ENCODE measurements around the gene C17orf67.

Gene C17orf67

DNA sequence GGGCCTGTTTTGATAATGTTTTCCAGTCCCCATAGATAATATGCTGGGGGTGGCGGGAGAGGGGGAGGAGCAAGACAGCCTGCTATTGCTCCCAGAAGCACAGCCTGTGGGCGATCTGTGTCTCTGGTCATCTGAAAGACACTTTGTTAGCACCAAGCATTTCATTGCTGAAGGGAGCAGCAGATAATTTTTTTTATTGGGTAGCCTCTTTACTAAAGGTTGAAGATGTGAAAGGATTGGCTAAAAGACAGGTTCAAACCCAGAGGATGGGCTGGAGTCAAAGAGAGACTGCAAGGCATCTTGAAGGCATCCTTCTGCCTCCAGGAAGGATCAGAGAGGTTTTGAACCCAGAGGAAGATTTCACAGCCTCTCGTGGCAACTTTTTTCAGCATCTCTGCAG lies 60.6 kb downstream of the C17orf67 start (continued):
- TF ChIP-seq, protein P1, sequence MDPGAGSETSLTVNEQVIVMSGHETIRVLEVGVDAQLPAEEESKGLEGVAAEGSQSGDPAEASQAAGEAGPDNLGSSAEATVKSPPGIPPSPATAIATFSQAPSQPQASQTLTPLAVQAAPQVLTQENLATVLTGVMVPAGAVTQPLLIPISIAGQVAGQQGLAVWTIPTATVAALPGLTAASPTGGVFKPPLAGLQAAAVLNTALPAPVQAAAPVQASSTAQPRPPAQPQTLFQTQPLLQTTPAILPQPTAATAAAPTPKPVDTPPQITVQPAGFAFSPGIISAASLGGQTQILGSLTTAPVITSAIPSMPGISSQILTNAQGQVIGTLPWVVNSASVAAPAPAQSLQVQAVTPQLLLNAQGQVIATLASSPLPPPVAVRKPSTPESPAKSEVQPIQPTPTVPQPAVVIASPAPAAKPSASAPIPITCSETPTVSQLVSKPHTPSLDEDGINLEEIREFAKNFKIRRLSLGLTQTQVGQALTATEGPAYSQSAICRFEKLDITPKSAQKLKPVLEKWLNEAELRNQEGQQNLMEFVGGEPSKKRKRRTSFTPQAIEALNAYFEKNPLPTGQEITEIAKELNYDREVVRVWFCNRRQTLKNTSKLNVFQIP (CRISPR knock-in tag; IDR thresholded peaks at IDR 0.05; ENCODE audit: borderline replicate concordance, low read depth): no peak
- TF ChIP-seq GLIS3 (CRISPR knock-in tag; IDR thresholded peaks at IDR 0.05): no peak
- TF ChIP-seq SNAI2 (CRISPR knock-in tag; IDR thresholded peaks at IDR 0.05): no peak
- no peak for TF ChIP-seq ESRRG (CRISPR knock-in tag; IDR thresholded peaks at IDR 0.05)

DNA sequence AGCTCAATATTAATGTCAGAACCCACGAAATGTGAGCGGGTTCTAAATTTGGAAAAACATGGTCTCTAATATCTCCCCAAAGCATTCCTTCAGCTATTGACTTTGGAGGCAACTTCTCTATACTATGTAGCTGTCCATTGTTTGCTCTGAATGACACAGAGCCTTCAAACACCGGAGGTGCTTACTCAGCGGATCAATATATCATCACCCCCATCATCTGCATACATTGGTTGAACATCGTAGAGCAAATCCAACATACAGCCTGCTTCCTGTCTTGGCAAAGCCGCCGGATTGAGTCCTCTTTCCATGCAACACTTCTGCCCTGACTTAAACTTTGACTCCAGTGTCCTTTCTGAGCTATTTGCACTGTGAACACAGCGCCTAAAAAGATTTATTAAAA lies 61.3 kb downstream of the C17orf67 start:
- ATAC-seq: no peak
- TF ChIP-seq BACH2 (CRISPR knock-in tag; IDR thresholded peaks at IDR 0.05; ENCODE audit: borderline replicate concordance) (no peak), PPARA (CRISPR knock-in tag; IDR thresholded peaks at IDR 0.05; ENCODE audit: borderline replicate concordance) (no peak), ISL1 (CRISPR knock-in tag; IDR thresholded peaks at IDR 0.05) (no peak), SNAI2 (CRISPR knock-in tag; IDR thresholded peaks at IDR 0.05) (no peak), ZNF70 (CRISPR knock-in tag; IDR thresholded peaks at IDR 0.05) (no peak), ZC3H10 (CRISPR knock-in tag; IDR thresholded peaks at IDR 0.05) (no peak), ZFP3 (CRISPR knock-in tag; IDR thresholded peaks at IDR 0.05) (no peak), RARB (CRISPR knock-in tag; IDR thresholded peaks at IDR 0.05) (no peak), OSR1 (CRISPR knock-in tag; IDR thresholded peaks at IDR 0.05) (no peak), ZFP30 (CRISPR knock-in tag; IDR thresholded peaks at IDR 0.05) (no peak), TCF4 (CRISPR knock-in tag; IDR thresholded peaks at IDR 0.05; ENCODE audit: borderline replicate concordance) (no peak), ZNF565 (CRISPR knock-in tag; conservative IDR thresholded peaks at IDR 0.05; ENCODE audit: low read depth) (no peak), ESRRG (CRISPR knock-in tag; IDR thresholded peaks at IDR 0.05) (no peak), CSDC2 (CRISPR knock-in tag; IDR thresholded peaks at IDR 0.05) (no peak), GLIS3 (CRISPR knock-in tag; IDR thresholded peaks at IDR 0.05) (no peak), TOX (CRISPR knock-in tag; IDR thresholded peaks at IDR 0.05; ENCODE audit: borderline replicate concordance) (no peak)
- TF ChIP-seq, protein P2, sequence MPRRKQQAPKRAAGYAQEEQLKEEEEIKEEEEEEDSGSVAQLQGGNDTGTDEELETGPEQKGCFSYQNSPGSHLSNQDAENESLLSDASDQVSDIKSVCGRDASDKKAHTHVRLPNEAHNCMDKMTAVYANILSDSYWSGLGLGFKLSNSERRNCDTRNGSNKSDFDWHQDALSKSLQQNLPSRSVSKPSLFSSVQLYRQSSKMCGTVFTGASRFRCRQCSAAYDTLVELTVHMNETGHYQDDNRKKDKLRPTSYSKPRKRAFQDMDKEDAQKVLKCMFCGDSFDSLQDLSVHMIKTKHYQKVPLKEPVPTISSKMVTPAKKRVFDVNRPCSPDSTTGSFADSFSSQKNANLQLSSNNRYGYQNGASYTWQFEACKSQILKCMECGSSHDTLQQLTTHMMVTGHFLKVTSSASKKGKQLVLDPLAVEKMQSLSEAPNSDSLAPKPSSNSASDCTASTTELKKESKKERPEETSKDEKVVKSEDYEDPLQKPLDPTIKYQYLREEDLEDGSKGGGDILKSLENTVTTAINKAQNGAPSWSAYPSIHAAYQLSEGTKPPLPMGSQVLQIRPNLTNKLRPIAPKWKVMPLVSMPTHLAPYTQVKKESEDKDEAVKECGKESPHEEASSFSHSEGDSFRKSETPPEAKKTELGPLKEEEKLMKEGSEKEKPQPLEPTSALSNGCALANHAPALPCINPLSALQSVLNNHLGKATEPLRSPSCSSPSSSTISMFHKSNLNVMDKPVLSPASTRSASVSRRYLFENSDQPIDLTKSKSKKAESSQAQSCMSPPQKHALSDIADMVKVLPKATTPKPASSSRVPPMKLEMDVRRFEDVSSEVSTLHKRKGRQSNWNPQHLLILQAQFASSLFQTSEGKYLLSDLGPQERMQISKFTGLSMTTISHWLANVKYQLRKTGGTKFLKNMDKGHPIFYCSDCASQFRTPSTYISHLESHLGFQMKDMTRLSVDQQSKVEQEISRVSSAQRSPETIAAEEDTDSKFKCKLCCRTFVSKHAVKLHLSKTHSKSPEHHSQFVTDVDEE (CRISPR knock-in tag; IDR thresholded peaks at IDR 0.05): no peak
- TF ChIP-seq, protein P3, sequence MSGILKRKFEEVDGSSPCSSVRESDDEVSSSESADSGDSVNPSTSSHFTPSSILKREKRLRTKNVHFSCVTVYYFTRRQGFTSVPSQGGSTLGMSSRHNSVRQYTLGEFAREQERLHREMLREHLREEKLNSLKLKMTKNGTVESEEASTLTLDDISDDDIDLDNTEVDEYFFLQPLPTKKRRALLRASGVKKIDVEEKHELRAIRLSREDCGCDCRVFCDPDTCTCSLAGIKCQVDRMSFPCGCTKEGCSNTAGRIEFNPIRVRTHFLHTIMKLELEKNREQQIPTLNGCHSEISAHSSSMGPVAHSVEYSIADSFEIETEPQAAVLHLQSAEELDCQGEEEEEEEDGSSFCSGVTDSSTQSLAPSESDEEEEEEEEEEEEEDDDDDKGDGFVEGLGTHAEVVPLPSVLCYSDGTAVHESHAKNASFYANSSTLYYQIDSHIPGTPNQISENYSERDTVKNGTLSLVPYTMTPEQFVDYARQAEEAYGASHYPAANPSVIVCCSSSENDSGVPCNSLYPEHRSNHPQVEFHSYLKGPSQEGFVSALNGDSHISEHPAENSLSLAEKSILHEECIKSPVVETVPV (CRISPR knock-in tag; IDR thresholded peaks at IDR 0.05): no peak
- TF ChIP-seq, protein P1 (CRISPR knock-in tag; IDR thresholded peaks at IDR 0.05; ENCODE audit: borderline replicate concordance, low read depth): no peak
- TF ChIP-seq, protein P4, sequence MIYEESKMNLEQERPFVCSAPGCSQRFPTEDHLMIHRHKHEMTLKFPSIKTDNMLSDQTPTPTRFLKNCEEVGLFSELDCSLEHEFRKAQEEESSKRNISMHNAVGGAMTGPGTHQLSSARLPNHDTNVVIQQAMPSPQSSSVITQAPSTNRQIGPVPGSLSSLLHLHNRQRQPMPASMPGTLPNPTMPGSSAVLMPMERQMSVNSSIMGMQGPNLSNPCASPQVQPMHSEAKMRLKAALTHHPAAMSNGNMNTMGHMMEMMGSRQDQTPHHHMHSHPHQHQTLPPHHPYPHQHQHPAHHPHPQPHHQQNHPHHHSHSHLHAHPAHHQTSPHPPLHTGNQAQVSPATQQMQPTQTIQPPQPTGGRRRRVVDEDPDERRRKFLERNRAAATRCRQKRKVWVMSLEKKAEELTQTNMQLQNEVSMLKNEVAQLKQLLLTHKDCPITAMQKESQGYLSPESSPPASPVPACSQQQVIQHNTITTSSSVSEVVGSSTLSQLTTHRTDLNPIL (CRISPR knock-in tag; IDR thresholded peaks at IDR 0.05; ENCODE audit: low read depth): no peak

DNA sequence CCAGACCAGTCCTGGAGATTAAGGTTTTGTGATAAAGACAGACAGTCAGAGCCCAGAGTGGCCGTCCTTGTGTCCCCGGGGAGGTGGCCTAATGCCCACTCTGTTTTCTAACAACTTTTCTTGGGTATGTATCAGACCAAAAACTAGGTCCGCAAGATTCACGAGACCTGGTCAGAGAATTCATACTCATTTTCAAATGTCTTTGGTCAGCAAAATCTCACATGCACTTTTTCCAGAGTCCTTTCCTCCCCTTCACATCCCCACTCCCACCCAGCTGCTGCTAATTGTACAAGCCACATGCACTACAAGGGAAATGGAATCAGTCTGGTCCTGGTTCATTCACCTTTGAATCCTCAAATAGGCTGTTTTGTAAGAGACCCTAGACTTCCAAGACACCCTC lies 61.7 kb downstream of the C17orf67 start:
- no peak for TF ChIP-seq PPARA (CRISPR knock-in tag; IDR thresholded peaks at IDR 0.05; ENCODE audit: borderline replicate concordance)
- TF ChIP-seq SNAI2 (CRISPR knock-in tag; IDR thresholded peaks at IDR 0.05): no peak
- no peak for TF ChIP-seq GLIS3 (CRISPR knock-in tag; IDR thresholded peaks at IDR 0.05)
- TF ChIP-seq ZFP3 (CRISPR knock-in tag; IDR thresholded peaks at IDR 0.05): no peak
- no peak for TF ChIP-seq ESRRG (CRISPR knock-in tag; IDR thresholded peaks at IDR 0.05)
- TF ChIP-seq ZNF70 (CRISPR knock-in tag; IDR thresholded peaks at IDR 0.05): no peak
- TF ChIP-seq, protein P1 (CRISPR knock-in tag; IDR thresholded peaks at IDR 0.05; ENCODE audit: borderline replicate concordance, low read depth): no peak
- no peak for TF ChIP-seq ZFP30 (CRISPR knock-in tag; IDR thresholded peaks at IDR 0.05)
- TF ChIP-seq RARB (CRISPR knock-in tag; IDR thresholded peaks at IDR 0.05): no peak
- no peak for TF ChIP-seq ZC3H10 (CRISPR knock-in tag; IDR thresholded peaks at IDR 0.05)
- TF ChIP-seq ZNF565 (CRISPR knock-in tag; conservative IDR thresholded peaks at IDR 0.05; ENCODE audit: low read depth): no peak
- no peak for TF ChIP-seq OSR1 (CRISPR knock-in tag; IDR thresholded peaks at IDR 0.05)
- no peak for TF ChIP-seq ISL1 (CRISPR knock-in tag; IDR thresholded peaks at IDR 0.05)
- no peak for ATAC-seq

Measured in SK-N-SH treated with all-trans-retinoic acid at 6 μM for 48 hours (cell line).